HG02588 (cell line): ENCODE measurements around the gene FADS1.
A peak's percentile ranks its signal among the peaks of the same experiment; 100 is the strongest.

Source experiments
- ATAC-seq: cut with Tn5 transposase; IDR thresholded peaks from one replicate; pipeline ENCODE4 v1.9.1; 2021; ENCODE audit warnings: mild to moderate bottlenecking, moderate library complexity; ENCODE audit not compliant: unreplicated experiment

FADS1 gene

GRCh38 chr11:61816736-61817455 is at the start of gene FADS1:
Gene FADS1, minus strand, starts transcription at chr11:61817003. Its CDS starts 74 bp downstream, at chr11:61816929.
- ATAC-seq = peak; percentile 42

- no peak for ATAC-seq
These were observed 49.6 kb upstream of the FADS1 start for GRCh38 chr11:61866231-61866957.

DNA sequence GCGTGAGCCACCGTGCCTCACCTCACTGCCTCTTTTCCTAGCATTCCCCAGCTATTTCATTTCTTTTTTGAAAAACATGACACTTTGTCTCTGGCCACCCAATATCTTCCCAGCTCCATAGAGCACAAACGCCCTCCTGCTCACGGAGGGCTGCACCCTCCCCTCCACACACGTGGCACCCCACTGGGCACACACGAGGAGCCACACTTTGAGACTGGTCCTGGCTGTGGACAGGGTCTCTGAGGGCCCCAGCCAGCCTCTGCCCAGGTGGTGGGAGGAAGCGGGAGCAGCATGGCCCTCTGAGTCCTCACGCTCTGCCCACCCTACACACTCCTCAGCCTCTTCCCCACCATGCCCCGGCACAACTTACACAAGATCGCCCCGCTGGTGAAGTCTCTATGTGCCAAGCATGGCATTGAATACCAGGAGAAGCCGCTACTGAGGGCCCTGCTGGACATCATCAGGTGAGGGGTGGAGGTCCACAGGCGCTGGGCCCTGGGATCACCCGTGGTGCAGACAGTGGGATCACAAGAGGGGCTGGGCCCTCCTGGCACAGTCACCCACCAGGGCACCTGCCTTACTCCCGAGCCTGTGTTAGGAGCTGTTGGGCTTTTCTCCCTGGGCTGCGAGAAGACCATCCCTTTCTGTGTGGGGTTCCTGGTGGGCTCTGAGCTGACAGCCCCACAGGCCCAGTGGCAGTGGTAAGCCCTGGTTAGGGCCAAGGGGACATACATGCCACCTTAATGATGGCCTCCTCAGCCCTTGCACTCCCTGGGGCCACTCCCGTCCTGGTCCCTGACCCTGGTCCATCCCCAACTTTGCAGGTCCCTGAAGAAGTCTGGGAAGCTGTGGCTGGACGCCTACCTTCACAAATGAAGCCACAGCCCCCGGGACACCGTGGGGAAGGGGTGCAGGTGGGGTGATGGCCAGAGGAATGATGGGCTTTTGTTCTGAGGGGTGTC is 48.3 kb upstream of the FADS1 start:
- no peak for ATAC-seq

DNA sequence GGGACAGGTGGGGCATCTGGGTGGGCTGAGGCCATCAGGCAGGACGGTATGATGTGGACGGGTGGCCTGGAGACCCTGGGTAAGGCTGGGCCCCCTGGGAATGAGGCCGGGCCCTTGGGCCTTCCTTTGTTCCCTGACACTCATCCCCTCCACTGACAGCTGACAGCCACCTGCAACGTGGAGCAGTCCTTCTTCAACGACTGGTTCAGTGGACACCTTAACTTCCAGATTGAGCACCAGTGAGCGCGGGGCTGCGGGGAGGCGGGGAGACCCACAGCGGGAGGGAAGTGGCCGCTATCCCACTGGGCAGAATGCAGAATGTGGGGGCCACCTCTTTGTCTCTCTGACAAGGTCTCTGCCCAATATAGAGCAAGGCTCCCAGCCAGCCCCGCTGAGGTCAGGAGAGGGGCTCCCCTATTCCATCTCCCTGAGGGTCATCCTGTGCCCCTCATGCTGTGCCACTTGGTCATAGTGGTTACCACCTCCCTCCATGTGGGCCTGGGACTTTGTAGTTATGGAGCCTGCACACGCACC is 46.8 kb upstream of the FADS1 start:
- no peak for ATAC-seq

- no peak for ATAC-seq
These were observed 46.1 kb upstream of the FADS1 start for GRCh38 chr11:61862714-61863547.

DNA sequence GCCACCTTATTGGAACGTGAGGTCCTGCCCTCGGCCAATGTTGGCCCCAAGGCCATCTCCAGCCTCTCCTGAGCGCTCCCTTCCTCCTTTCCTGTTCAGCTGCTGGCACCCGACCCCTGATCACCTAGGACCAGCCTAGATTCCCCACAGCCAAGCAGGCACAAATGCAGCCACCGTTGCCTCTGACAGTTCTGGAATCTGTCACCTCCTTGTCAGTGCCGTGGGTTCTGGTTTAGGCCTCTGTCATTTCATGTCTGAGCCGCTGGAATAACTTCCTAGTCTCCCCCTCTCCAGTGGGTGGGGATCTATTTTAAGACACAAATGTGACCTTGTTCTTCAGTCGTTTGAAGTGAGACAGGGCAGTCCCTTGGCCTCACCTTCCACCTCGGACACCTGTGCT is 44.8 kb upstream of the FADS1 start:
- ATAC-seq = no peak

DNA sequence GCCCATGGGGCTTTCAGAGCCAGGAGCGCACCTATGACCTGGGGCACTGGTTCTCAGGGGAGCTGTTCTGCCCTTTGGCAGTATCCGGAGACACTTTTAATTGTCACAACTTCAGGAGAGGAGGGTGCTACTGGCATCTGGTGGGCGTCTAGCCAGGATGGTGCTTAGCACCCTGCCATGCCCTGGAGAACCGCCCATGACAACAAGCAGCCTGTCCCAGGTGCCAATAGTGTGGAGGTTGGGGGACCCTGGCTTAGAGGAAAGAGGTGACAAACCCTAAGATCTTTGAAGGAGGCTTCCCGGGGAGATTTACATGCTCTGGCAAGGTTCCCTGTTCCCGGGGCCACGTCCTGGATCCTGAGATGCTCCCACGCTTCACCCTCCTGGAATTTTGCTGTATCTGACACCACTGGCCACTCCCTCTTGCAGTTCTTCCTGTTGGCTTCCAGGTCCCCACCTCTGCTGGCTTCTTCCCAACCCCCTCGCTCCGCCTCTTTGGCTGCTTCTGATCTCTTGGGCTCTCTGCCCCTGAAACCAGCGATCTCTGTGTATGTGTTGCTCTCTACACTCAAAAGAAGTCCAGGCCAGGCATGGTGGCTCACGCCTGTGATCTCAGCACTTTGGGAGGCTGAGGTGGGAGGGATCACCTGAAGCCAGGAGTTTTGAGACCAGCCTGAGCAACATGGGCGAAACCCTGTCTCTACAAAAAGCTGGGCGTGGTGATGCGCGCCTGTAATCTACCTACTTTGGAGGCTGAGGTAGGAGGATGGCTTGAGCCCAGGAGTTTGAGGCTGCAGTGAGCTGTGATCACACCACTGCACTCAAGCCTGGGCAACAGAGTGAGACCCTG is 43.5 kb upstream of the FADS1 start:
- no peak for ATAC-seq

DNA sequence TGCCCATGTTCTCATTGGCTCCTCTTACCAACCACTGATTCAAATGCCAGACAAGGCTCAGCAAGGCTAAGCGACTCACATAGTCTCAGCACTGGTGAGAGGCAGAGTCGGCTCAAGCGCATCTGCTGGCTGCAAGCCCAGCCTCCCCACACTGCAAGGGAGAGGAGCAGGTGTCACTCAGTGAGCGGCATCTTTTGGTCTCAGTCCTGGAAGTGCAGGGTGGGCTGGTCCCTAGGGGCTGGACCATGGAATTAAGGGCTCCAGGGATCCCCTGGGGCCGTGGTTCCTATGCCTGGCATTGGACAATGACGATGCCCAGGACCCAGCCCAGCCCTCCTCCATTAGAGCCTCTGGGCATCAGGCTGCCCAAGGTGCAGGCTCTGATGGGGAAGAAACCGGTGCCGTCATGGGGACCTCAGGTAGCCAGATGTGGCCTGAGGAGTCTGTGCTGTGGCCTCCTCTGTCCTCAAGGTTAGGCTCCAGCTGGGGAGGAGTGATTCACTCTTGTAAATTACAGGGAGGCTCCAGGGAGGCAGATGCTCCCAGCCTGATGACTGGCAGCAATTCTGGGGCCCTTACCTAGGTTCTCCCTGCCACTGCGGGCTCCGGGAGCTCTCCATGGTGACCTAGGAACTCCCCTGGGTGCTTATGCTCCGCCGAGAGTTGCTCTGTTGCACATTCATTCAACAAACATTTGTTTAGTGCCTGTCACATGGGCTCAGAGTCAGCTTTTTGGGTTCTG is 39.3 kb upstream of the FADS1 start:
- no peak for ATAC-seq

DNA sequence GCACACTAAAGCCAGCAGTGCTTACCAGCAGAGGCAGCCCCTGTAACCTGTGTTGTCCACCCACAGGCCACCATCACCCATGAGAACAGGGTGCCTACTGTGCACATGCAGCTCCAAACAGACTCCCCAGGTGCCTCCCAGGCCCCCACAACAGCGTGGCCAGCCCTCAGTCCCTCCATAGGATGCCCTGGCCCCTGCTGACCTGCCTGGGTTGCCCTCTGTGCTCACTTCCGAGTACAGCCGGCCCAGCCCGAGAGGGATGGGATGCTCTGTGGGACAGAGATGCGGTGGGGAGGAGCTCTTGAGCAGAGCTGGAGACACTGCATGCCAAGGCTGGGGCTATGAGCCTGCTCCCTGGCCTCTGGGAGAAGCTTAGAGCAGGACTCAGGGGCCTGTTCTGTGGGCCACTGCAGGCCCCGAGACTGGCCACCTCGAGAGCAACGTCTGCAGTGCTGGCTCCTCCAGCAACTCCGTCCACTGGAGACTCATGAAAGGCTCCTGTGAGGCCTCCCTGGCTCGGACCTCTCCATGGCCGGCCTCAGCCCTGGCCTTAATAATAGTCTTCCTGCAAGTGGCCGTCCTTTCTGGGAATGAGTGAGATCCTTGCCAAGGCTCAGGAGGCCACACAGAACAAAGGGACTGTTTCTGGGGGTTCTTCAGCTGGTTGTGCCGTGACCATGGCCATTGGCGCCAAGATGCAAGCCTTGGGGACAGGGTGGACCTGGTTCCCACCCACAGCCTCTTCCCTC is 38.3 kb upstream of the FADS1 start:
- ATAC-seq = no peak

DNA sequence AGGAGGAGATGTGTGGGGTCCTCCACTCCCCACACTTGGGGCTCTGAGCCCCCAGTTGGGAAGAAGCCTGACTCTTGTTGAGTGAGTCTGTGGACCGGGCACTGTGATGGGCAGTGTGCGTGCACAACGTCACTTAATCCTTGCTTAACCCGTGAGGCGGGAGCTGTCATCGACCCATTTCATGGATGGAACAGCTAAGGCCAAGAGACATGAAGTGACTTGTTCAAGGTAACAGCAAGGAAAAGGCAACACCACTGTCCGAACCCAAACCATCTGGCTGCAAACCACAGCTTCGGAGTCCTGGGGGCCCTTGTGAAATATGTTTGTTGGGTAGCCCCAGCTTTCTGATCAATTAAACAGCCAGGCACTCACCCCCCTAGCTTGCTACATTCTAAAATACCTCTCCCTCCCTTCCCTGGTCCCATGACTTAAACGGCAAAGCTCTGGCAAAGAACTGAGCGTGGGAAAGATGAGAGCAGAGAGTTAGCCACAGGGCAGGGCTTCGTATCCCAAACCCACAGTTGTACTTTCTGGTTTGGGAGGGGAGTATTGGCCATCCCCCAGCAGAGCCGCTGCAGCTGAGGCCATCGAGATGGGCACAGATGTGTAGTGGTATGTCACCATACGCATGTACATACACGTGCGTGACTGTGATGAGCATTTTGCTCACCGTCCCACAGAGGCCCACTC is 37.5 kb upstream of the FADS1 start:
- no peak for ATAC-seq

DNA sequence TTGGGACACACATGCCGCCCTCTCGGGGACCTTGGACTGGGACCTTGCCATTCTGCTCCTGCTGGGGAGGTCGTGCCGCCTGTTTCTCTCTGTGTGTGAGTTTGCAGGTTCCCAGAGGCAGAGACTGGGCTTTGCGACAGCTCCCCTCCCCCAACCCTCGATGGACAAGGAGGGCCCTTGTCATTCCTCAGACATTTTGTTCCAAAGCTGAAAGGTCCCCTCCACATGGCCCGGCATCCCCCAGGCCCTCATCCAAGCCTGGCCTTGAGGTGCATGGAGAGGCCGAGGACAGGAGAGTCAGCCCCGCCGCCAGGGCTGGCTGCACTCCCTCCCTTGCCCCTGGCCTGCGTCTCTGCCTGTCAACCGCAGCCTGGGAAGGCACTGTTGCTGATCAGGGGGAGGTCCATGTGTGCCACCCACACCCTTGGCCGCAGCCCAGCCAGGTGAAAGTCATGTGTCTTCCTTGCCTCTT is 36.9 kb upstream of the FADS1 start:
- no peak for ATAC-seq

DNA sequence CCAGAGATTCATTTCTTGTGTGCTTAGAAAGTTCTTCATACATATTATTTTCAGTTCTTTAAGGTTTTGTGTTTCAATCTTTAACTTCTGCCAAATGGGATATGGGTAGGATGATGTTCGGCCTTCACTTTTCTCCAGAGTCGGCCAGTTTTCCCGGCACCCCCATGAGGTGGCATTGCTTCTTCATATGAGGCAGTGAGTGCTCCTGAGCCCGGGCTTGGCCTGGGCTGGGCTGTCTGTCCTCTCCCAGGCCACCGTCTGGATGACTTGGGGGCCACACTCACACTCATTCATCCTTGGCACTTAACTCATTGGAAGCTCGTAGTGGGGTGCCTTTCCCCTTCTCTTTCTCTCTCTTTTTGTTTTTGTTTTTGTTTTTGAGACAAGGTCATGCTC is 35.1 kb upstream of the FADS1 start:
- ATAC-seq = no peak

DNA sequence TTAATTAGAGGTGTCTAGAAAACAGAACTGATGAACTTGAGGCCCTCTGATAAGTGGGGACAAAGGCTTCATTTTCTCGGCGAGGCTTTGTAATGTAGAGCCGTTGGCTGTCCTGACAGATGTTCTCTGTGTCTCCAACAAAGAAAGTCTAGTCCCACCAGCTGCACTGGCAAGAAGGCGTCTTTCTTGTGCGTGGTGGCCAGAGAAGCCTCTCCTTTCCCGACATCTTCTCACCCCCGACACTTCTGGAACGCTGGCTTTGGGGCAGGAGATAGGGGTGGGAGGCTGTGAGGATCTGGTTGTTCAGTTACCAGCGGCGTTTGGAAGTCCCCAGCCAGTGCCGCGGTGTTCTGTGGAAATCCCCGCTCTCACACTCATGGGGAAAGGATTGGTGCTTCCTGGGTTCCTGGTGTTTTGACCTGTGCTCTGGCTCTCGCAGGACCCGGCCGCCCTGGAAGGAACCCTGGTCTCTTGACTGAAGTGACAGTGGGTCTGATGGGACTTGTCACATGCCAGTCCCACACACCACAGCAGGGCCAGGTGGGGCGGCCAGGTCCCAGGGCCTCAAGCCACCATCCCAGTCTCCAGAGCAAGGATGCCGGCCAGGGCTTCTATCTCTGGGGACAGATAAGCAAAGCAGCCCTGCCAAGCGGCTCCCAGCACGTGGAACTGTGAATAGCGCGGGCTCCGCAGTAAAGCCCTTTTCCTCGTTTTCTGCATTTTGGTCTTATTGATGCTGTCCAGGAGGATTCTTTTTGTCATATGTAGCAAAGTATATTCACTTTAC is 34.5 kb upstream of the FADS1 start:
- ATAC-seq = no peak

DNA sequence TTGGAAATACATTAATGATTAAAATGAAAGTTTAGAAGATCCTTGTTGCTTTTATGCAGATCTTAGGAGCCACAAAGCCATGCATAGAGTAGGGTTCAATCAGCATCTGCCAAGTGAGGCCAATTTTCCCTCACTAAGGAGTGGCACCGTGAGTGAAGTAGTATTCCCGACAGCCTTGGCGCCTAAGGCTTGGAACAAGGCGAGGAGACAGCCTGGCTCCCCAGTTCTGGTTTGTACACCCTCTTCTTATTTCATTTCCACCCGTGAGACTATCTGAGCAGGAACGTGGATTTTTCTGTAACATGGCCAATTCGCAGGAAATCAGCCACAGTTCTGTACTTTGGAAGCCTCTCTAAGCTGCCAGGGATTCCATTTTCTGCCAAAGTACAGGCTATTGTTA is 33.9 kb upstream of the FADS1 start:
- no peak for ATAC-seq

- no peak for ATAC-seq
These were observed 31.8 kb upstream of the FADS1 start for GRCh38 chr11:61848631-61849030.

- ATAC-seq = no peak
These were observed 31.2 kb upstream of the FADS1 start for GRCh38 chr11:61847914-61848581.
